Mucosa of stomach (tissue), 1 donor: Measurements from ENCODE around the gene ASB18.

Experiments
- H3K27me3 ChIP-seq: one replicate; pipeline ENCODE4 v1.7.0; 2013; ENCODE audit warnings: mild to moderate bottlenecking, low read length; ENCODE audit not compliant: control insufficient read depth, insufficient read depth
- H3K36me3 ChIP-seq: one replicate; pipeline ENCODE4 v1.7.0; 2013; ENCODE audit warnings: low read length; ENCODE audit not compliant: control insufficient read depth, insufficient read depth
- H3K4me1 ChIP-seq: one replicate; pipeline ENCODE4 v1.7.0; 2013; ENCODE audit warnings: mild to moderate bottlenecking, low read length; ENCODE audit not compliant: control insufficient read depth, insufficient read depth
- H3K4me3 ChIP-seq: one replicate; pipeline ENCODE4 v1.7.0; 2013; ENCODE audit warnings: low read length
- H3K9ac ChIP-seq: one replicate; pipeline ENCODE4 v1.7.0; 2013; ENCODE audit warnings: mild to moderate bottlenecking, low read length, moderate library complexity
- H3K9me3 ChIP-seq: one replicate; pipeline ENCODE4 v1.7.0; 2013; ENCODE audit warnings: mild to moderate bottlenecking, low read length, moderate library complexity; ENCODE audit not compliant: control insufficient read depth
- donor health status: Pancreatic carcinoma.

ASB18 gene

DNA sequence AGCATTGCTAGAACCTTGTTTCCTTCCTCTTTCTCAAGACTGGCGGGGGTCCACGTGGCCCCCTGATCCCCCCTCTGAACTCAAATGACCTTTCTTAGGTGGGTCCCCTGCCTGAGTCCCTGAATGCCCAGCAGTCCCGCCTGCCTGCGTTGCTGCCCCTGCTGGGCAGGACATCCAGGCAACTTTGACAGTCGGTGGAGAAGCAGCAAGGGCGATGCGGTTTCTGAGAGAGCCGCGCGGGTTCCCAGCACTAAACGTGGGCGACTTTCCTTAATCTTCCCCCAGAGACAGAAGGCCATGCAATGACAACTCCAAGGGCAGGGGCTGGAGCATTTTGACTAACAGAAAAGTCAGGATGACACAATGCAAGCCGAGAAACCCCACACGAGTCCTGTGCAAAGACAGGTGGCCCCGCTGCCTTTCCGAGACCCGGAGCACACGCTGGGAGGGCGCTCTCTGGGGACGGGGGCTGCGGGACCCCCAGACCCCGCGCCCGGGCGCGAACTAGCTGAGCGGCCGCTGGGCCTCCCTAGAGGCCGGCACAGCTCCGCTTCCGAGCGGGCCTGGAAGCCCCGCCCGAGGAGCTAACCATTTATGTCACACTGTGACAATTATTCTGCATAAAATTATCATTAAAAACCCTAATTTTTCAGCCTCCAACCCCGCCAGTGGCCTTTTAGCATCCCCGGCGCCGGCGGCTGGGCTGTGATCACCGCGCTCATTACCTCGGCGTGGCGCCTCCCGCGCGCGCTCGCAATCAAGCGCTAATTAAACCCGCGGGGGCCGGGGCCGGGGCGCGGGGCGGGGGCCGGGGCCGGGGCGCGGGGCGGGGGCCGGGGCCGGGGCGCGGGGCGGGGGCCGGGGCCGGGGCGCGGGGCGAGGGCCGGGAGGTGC is 27.4 kb downstream of the ASB18 start:
- no peaks in the 10 kb centered on the region for H3K4me1 ChIP-seq
- H3K9ac ChIP-seq, result no peak overlapping the region
- no peak overlapping the region for H3K4me3 ChIP-seq
- H3K27me3 ChIP-seq, result peaks cover 53% of the 10 kb centered on the region
- H3K9me3 ChIP-seq, result no peaks in the 10 kb centered on the region
- H3K36me3 ChIP-seq, result no peaks in the 10 kb centered on the region

- peaks cover 3% of the 10 kb centered on the region for H3K27me3 ChIP-seq
- no peaks in the 10 kb centered on the region for H3K9me3 ChIP-seq
- no peaks in the 10 kb centered on the region for H3K4me1 ChIP-seq
- no peak overlapping the region for H3K9ac ChIP-seq
- no peaks in the 10 kb centered on the region for H3K36me3 ChIP-seq
- H3K4me3 ChIP-seq, result no peak overlapping the region
These were observed 35.0 kb downstream of the ASB18 start for GRCh38 chr2:236229186-236229585.

GRCh38 chr2:236223675-236224074 is 40.5 kb downstream of the ASB18 start:
- no peaks in the 10 kb centered on the region for H3K27me3 ChIP-seq
- no peak overlapping the region for H3K9ac ChIP-seq
- H3K36me3 ChIP-seq, result no peaks in the 10 kb centered on the region
- H3K4me3 ChIP-seq, result no peak overlapping the region
- no peaks in the 10 kb centered on the region for H3K4me1 ChIP-seq
- no peaks in the 10 kb centered on the region for H3K9me3 ChIP-seq

GRCh38 chr2:236221798-236222197 is 42.4 kb downstream of the ASB18 start:
- H3K4me1 ChIP-seq, result no peaks in the 10 kb centered on the region
- H3K36me3 ChIP-seq, result no peaks in the 10 kb centered on the region
- no peak overlapping the region for H3K9ac ChIP-seq
- H3K9me3 ChIP-seq, result no peaks in the 10 kb centered on the region
- no peak overlapping the region for H3K4me3 ChIP-seq
- H3K27me3 ChIP-seq, result no peaks in the 10 kb centered on the region

GRCh38 chr2:236219411-236219810 is 44.8 kb downstream of the ASB18 start:
- H3K9me3 ChIP-seq, result no peaks in the 10 kb centered on the region

GRCh38 chr2:236217926-236218325 is 46.3 kb downstream of the ASB18 start:
- Histone ChIP-seq H3K4me1 (no peaks in the 10 kb centered on the region), H3K9ac (no peak overlapping the region), H3K4me3 (no peak overlapping the region), H3K36me3 (no peaks in the 10 kb centered on the region), H3K9me3 (no peaks in the 10 kb centered on the region), H3K27me3 (peaks cover 8% of the 10 kb centered on the region)

More at GRCh38 chr2:236219411-236219810, 44.8 kb downstream of the ASB18 start:
- H3K36me3 ChIP-seq, result no peaks in the 10 kb centered on the region
- H3K4me1 ChIP-seq, result no peaks in the 10 kb centered on the region
- no peak overlapping the region for H3K4me3 ChIP-seq
- H3K27me3 ChIP-seq, result no peaks in the 10 kb centered on the region
- no peak overlapping the region for H3K9ac ChIP-seq

DNA sequence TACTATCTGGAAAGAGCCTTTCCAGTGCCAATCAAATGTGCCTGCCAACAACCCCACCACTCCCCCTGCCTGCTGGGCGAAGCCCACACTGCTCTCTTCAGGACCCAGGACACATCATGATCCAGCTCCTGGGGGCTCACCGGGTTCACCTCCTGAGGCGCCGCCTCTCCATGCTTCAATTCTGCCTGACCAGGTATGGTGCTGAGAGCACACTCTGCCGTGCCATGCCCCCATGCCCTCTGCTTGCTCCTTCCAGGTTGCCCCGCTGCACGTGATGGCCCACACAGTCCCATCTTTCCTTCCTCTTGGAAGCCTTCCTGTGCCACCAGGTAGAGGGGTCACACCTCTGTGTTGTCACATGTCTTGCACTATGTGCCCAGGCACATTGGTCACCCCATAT is 47.5 kb downstream of the ASB18 start:
- H3K27me3 ChIP-seq, result peaks cover 8% of the 10 kb centered on the region
- H3K9me3 ChIP-seq, result no peaks in the 10 kb centered on the region
- H3K9ac ChIP-seq, result no peak overlapping the region
- no peaks in the 10 kb centered on the region for H3K36me3 ChIP-seq
- H3K4me1 ChIP-seq, result no peaks in the 10 kb centered on the region
- no peak overlapping the region for H3K4me3 ChIP-seq

- peaks cover 10% of the 10 kb centered on the region for H3K27me3 ChIP-seq
These were observed 48.4 kb downstream of the ASB18 start for GRCh38 chr2:236215761-236216333.

GRCh38 chr2:236215196-236215595 is 49.0 kb downstream of the ASB18 start:
- Histone ChIP-seq H3K4me1 (no peaks in the 10 kb centered on the region), H3K4me3 (no peak overlapping the region), H3K9me3 (no peaks in the 10 kb centered on the region), H3K9ac (no peak overlapping the region), H3K27me3 (peaks cover 13% of the 10 kb centered on the region), H3K36me3 (no peaks in the 10 kb centered on the region)

More at GRCh38 chr2:236215761-236216333, 48.4 kb downstream of the ASB18 start:
- Histone ChIP-seq H3K9ac (no peak overlapping the region), H3K9me3 (no peaks in the 10 kb centered on the region), H3K4me1 (no peaks in the 10 kb centered on the region), H3K36me3 (no peaks in the 10 kb centered on the region), H3K4me3 (no peak overlapping the region)

GRCh38 chr2:236214376-236214995 is 49.7 kb downstream of the ASB18 start:
- Histone ChIP-seq H3K4me1 (no peaks in the 10 kb centered on the region), H3K36me3 (no peaks in the 10 kb centered on the region), H3K9me3 (no peaks in the 10 kb centered on the region), H3K9ac (no peak overlapping the region), H3K27me3 (peaks cover 13% of the 10 kb centered on the region), H3K4me3 (no peak overlapping the region)

GRCh38 chr2:236211296-236211695 is 52.9 kb downstream of the ASB18 start:
- peaks cover 18% of the 10 kb centered on the region for H3K27me3 ChIP-seq

GRCh38 chr2:236210536-236210935 is 53.7 kb downstream of the ASB18 start:
- Histone ChIP-seq H3K4me1 (no peaks in the 10 kb centered on the region), H3K36me3 (no peaks in the 10 kb centered on the region), H3K9ac (no peak overlapping the region), H3K9me3 (no peaks in the 10 kb centered on the region), H3K4me3 (no peak overlapping the region), H3K27me3 (peaks cover 20% of the 10 kb centered on the region)

More at GRCh38 chr2:236211296-236211695, 52.9 kb downstream of the ASB18 start:
- no peak overlapping the region for H3K9ac ChIP-seq
- H3K36me3 ChIP-seq, result no peaks in the 10 kb centered on the region
- H3K4me1 ChIP-seq, result no peaks in the 10 kb centered on the region
- H3K9me3 ChIP-seq, result no peaks in the 10 kb centered on the region
- no peak overlapping the region for H3K4me3 ChIP-seq
